NCI-H748 (cell line): ENCODE results near the gene WFS1.

Source experiments
- DNase-seq: peaks from one replicate; lab custom pipeline; 2025; ENCODE audit not compliant: unreplicated experiment; lab: John Stamatoyannopoulos, UW

Gene WFS1

GRCh38 chr4:6269616-6270511 lies at the start of gene WFS1:
TSS of gene WFS1 (plus strand) at chr4:6269850. CDS start at chr4:6277456, 7,606 bp downstream.
- DNase-seq, result peak; percentile 96

- DNase-seq, result peak; percentile 95
These were observed 48.3 kb upstream of the WFS1 start for GRCh38 chr4:6221301-6221850.

- no peak for DNase-seq
These were observed 47.5 kb upstream of the WFS1 start for GRCh38 chr4:6221851-6222760.

GRCh38 chr4:6222761-6223292 lies 46.8 kb upstream of the WFS1 start:
- DNase-seq, result no peak

GRCh38 chr4:6224735-6225134 lies 44.9 kb upstream of the WFS1 start:
- peak; percentile 62 for DNase-seq

GRCh38 chr4:6225469-6225868 lies 44.2 kb upstream of the WFS1 start:
- no peak for DNase-seq

- DNase-seq, result no peak
These were observed 43.1 kb upstream of the WFS1 start for GRCh38 chr4:6226506-6226905.

- peak; percentile 49 for DNase-seq
These were observed 42.1 kb upstream of the WFS1 start for GRCh38 chr4:6227412-6228157.

- no peak for DNase-seq
These were observed 41.2 kb upstream of the WFS1 start for GRCh38 chr4:6228158-6229067.

- DNase-seq, result no peak
These were observed 40.6 kb upstream of the WFS1 start for GRCh38 chr4:6229095-6229494.

- DNase-seq, result no peak
These were observed 39.8 kb upstream of the WFS1 start for GRCh38 chr4:6229671-6230501.

GRCh38 chr4:6230502-6230785 lies 39.2 kb upstream of the WFS1 start:
- no peak for DNase-seq

- no peak for DNase-seq
These were observed 38.6 kb upstream of the WFS1 start for GRCh38 chr4:6230827-6231662.

GRCh38 chr4:6231663-6232165 lies 37.9 kb upstream of the WFS1 start:
- DNase-seq, result no peak

GRCh38 chr4:6232836-6233785 lies 36.5 kb upstream of the WFS1 start:
- DNase-seq, result no peak

- no peak for DNase-seq
These were observed 35.7 kb upstream of the WFS1 start for GRCh38 chr4:6233929-6234328.

- DNase-seq, result no peak
These were observed 34.6 kb upstream of the WFS1 start for GRCh38 chr4:6235012-6235411.
